T-helper 2 cell treated with Interferon-gamma antibody and Interleukin-4, amounts not matched to agents 5 μg/mL and 100 μg/mL, for 36 hours (primary cell): ENCODE results near the gene ATP8A2.
"Not testable (repeated sequence)": the region's sequence is repeated elsewhere in the genome, so short reads cannot be mapped to it uniquely, and the experiment has no call there.

Source experiments
- DNase-seq: peaks from one replicate; pipeline ENCODE4 v3.0.0; 2021; ENCODE audit warnings: low spot score
- H3K27ac Mint-ChIP-seq: one replicate; pipeline ENCODE4 v1.8.0; 2021; ENCODE audit warnings: mild to moderate bottlenecking, mixed read lengths
- H3K27me3 Mint-ChIP-seq: one replicate; pipeline ENCODE4 v1.8.0; 2021; ENCODE audit warnings: low read depth, mixed read lengths
- H3K36me3 Mint-ChIP-seq: one replicate; pipeline ENCODE4 v1.8.0; 2021; ENCODE audit warnings: low read depth, mixed read lengths
- H3K4me1 Mint-ChIP-seq: one replicate; pipeline ENCODE4 v1.8.0; 2021; ENCODE audit warnings: low read depth, mixed read lengths
- H3K4me3 Mint-ChIP-seq: one replicate; pipeline ENCODE4 v1.8.0; 2022; ENCODE audit warnings: mild to moderate bottlenecking, moderate library complexity, mixed read lengths
- H3K9me3 Mint-ChIP-seq: one replicate; pipeline ENCODE4 v1.8.0; 2021; ENCODE audit warnings: mixed read lengths

Gene ATP8A2

GRCh38 chr13:26066492-26066891 lies 694.7 kb downstream of the ATP8A2 start:
- DNase-seq, H3K4me1 Mint-ChIP-seq, H3K4me3 Mint-ChIP-seq, H3K36me3 Mint-ChIP-seq, H3K27ac Mint-ChIP-seq, H3K9me3 Mint-ChIP-seq: not testable (repeated sequence)
- peaks cover 22% of the 10 kb centered on the region for H3K27me3 Mint-ChIP-seq

- Mint-ChIP-seq H3K27ac (no peak overlapping the region), H3K4me1 (peaks cover 4% of the 10 kb centered on the region), H3K9me3 (no peaks in the 10 kb centered on the region), H3K27me3 (peaks cover 23% of the 10 kb centered on the region), H3K4me3 (no peak overlapping the region), H3K36me3 (no peaks in the 10 kb centered on the region)
- no peak for DNase-seq
Measured at GRCh38 chr13:26067601-26068000, 695.8 kb downstream of the ATP8A2 start.

- DNase-seq, H3K4me1 Mint-ChIP-seq, H3K27ac Mint-ChIP-seq: not testable (repeated sequence)
Measured at GRCh38 chr13:26068372-26068771, 696.6 kb downstream of the ATP8A2 start.

DNA sequence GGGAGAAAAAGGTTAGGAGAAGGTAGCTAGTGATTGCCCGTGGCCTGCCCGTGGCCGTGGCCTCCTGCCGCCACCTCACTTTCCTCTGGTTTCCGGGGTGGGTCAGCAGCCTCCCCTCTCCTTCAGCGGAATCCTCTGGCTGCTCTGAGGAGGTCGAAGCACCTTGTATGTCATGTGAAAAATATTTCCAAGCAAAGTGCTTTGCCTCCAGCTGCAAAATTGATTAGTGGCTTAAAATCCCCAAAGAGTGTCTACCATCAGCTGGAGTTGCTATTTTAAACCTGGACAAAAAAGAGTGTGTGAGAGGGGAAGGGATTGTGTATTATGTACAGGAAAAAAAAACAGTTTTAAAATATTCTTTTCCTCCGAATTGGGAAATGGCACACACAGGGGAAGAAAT lies 697.9 kb downstream of the ATP8A2 start:
- not testable (repeated sequence) for H3K9me3 Mint-ChIP-seq, H3K27ac Mint-ChIP-seq, H3K4me1 Mint-ChIP-seq, DNase-seq, H3K4me3 Mint-ChIP-seq, H3K36me3 Mint-ChIP-seq
- peaks cover 20% of the 10 kb centered on the region for H3K27me3 Mint-ChIP-seq

More at GRCh38 chr13:26068372-26068771, 696.6 kb downstream of the ATP8A2 start:
- not testable (repeated sequence) for H3K4me3 Mint-ChIP-seq, H3K36me3 Mint-ChIP-seq, H3K9me3 Mint-ChIP-seq
- peaks cover 18% of the 10 kb centered on the region for H3K27me3 Mint-ChIP-seq

GRCh38 chr13:26071691-26072090 lies 699.9 kb downstream of the ATP8A2 start:
- DNase-seq = no peak
- H3K4me3 Mint-ChIP-seq = no peak overlapping the region
- H3K9me3 Mint-ChIP-seq = no peaks in the 10 kb centered on the region
- H3K27me3 Mint-ChIP-seq = peaks cover 32% of the 10 kb centered on the region
- H3K4me1 Mint-ChIP-seq = no peaks in the 10 kb centered on the region
- H3K36me3 Mint-ChIP-seq = no peaks in the 10 kb centered on the region
- H3K27ac Mint-ChIP-seq = no peak overlapping the region

GRCh38 chr13:26072335-26072734 lies 700.6 kb downstream of the ATP8A2 start:
- not testable (repeated sequence) for H3K9me3 Mint-ChIP-seq, H3K36me3 Mint-ChIP-seq, DNase-seq, H3K4me3 Mint-ChIP-seq, H3K27ac Mint-ChIP-seq, H3K4me1 Mint-ChIP-seq
- H3K27me3 Mint-ChIP-seq = peaks cover 32% of the 10 kb centered on the region

- DNase-seq = no peak
- no peaks in the 10 kb centered on the region for H3K9me3 Mint-ChIP-seq
- H3K4me3 Mint-ChIP-seq = no peak overlapping the region
- H3K4me1 Mint-ChIP-seq = no peaks in the 10 kb centered on the region
- H3K27me3 Mint-ChIP-seq = peaks cover 32% of the 10 kb centered on the region
- H3K27ac Mint-ChIP-seq = no peak overlapping the region
- no peaks in the 10 kb centered on the region for H3K36me3 Mint-ChIP-seq
Measured at GRCh38 chr13:26074706-26075105, 702.9 kb downstream of the ATP8A2 start.
